A549 (cell line): Measurements from ENCODE around the gene SAMD8. TPM values are rescaled to one million over a fixed set of nuclear protein-coding genes. Genes with fewer than 3 reads are reported as not detected.
"Not testable (repeated sequence)": the region's sequence is repeated elsewhere in the genome, so short reads cannot be mapped to it uniquely, and the experiment has no call there.

Experiments
- ATAC-seq, 2 experiments: fragments of 200-7000 bp in 1 of 2; fragments of >200 bp in 1 of 2; cut with Nextera tagmentation in 1 of 2; cut with Tn5 transposase in 1 of 2; 3 replicates each; pipeline versions ENCODE4 v1.8.0 to v1.9.1; 2018 to 2020; ENCODE audit warnings: mild to moderate bottlenecking in 1 of 2, moderate library complexity in 1 of 2
- CTCF ChIA-PET: fragments of 300-600 bp; sonication (Branson Sonifier 250); formaldehyde crosslinking; extraction: SDS; loops from one replicate; lab custom pipeline; 2021; ENCODE audit warnings: antibody characterized with exemption, inconsistent platforms; lab: Yijun Ruan, JAX
- POLR2A ChIA-PET: fragments of 350-600 bp; formaldehyde crosslinking; extraction: SDS; loops from one replicate; lab custom pipeline; 2021; ENCODE audit warnings: antibody characterized with exemption, inconsistent platforms; lab: Yijun Ruan, JAX
- DNase-seq, 2 experiments: peaks; one replicate each; pipeline versions ENCODE4 v3.0.0 to v3.0.0-alpha.2; 2011 to 2016; ENCODE audit warnings: low read depth in 1 of 2, low spot score in 1 of 2
- FAIRE-seq: peaks from 2 replicates; lab custom pipeline; 2011; peaks lifted over from hg19 to GRCh38; lab: Jason Lieb, UNC
- H3K27ac ChIP-seq, 2 experiments: fragments of >200 bp; sonication (Bioruptor Twin); formaldehyde crosslinking; 3 replicates each; pipeline ENCODE4 v1.5.1; 2016 to 2017
- H3K4me1 ChIP-seq: fragments of >200 bp; sonication (Bioruptor Twin); formaldehyde crosslinking; 3 replicates; pipeline ENCODE4 v1.6.1; 2016
- H3K4me2 ChIP-seq: fragments of >200 bp; sonication (Bioruptor Twin); formaldehyde crosslinking; 3 replicates; pipeline ENCODE4 v1.6.1; 2016
- H3K4me3 ChIP-seq: fragments of >200 bp; sonication (Bioruptor Twin); formaldehyde crosslinking; 3 replicates; pipeline ENCODE4 v1.5.1; 2016
- H3K9me3 ChIP-seq: fragments of >200 bp; sonication (Bioruptor Twin); formaldehyde crosslinking; 3 replicates; pipeline ENCODE4 v1.6.1; 2016
- CBX2 ChIP-seq: fragments of 200-600 bp; sonication (generic); IDR thresholded peaks from 2 replicates; pipeline ENCODE4 v1.6.1; 2016; ENCODE audit warnings: low read depth, mild to moderate bottlenecking, borderline replicate concordance
- CHD2 ChIP-seq: fragments of 150-350 bp; IDR thresholded peaks from 2 replicates; pipeline ENCODE4 v1.6.1; 2014; ENCODE audit warnings: low read length; ENCODE audit not compliant: partially characterized antibody
- EHMT2 ChIP-seq: fragments of 200-600 bp; sonication (generic); IDR thresholded peaks from 2 replicates; pipeline ENCODE4 v1.6.1; 2016; ENCODE audit warnings: antibody characterized with exemption, low read depth, mild to moderate bottlenecking, moderate library complexity
- ESRRA ChIP-seq: fragments of 150-350 bp; IDR thresholded peaks from 2 replicates; pipeline ENCODE4 v1.6.1; 2014; ENCODE audit warnings: mild to moderate bottlenecking, low read length, borderline replicate concordance
- GATA3 ChIP-seq: IDR thresholded peaks from 2 replicates; pipeline ENCODE4 v1.6.1; 2012; ENCODE audit warnings: borderline replicate concordance
- HOXB5 ChIP-seq: fragments of 250-450 bp; sonication (Bioruptor Pico); IDR thresholded peaks from 2 replicates; pipeline ENCODE4 v1.5.0; 2020; ENCODE audit warnings: mild to moderate bottlenecking, moderate library complexity
- JUNB ChIP-seq: fragments of >200 bp; sonication (Bioruptor Twin); formaldehyde crosslinking; IDR thresholded peaks from 2 replicates; pipeline ENCODE4 v1.6.1; 2016
- KDM5A ChIP-seq: fragments of 200-600 bp; sonication (generic); IDR thresholded peaks from 2 replicates; pipeline ENCODE4 v1.6.1; 2016; ENCODE audit warnings: antibody characterized with exemption, mild to moderate bottlenecking
- MAFK ChIP-seq: fragments of 450-650 bp; IDR thresholded peaks from 2 replicates; pipeline ENCODE4 v1.6.1; 2014; ENCODE audit not compliant: partially characterized antibody
- MAZ ChIP-seq: fragments of 150-350 bp; IDR thresholded peaks from 2 replicates; pipeline ENCODE4 v1.6.1; 2014; ENCODE audit warnings: antibody characterized with exemption, low read depth, low read length, borderline replicate concordance
- NFE2L2 ChIP-seq: fragments of 150-350 bp; conservative IDR thresholded peaks from 2 replicates; pipeline ENCODE4 v1.6.1; 2014; ENCODE audit warnings: low read length
- POLR2A ChIP-seq: IDR thresholded peaks from 2 replicates; pipeline ENCODE4 v1.6.1; 2012; ENCODE audit warnings: mild to moderate bottlenecking, low read length
- SMC3 ChIP-seq: fragments of >200 bp; sonication (Bioruptor Twin); formaldehyde crosslinking; IDR thresholded peaks from 3 replicates; pipeline ENCODE4 v1.6.1; 2018; ENCODE audit warnings: inconsistent platforms
- TP53 ChIP-seq: fragments of 250-450 bp; sonication (Bioruptor Pico); IDR thresholded peaks from 2 replicates; pipeline ENCODE4 v1.5.0; 2021; ENCODE audit warnings: mild to moderate bottlenecking, moderate library complexity
- ZC3H11A ChIP-seq: fragments of 450-650 bp; IDR thresholded peaks from 2 replicates; pipeline ENCODE4 v1.6.1; 2014; ENCODE audit warnings: antibody characterized with exemption, mild to moderate bottlenecking
- ZNF302 ChIP-seq: fragments of 250-450 bp; sonication (Bioruptor Pico); IDR thresholded peaks from 2 replicates; pipeline ENCODE4 v1.9.0; 2021; ENCODE audit warnings: inconsistent platforms, mild to moderate bottlenecking, moderate library complexity
- WGBS: methylation state at CpG from one replicate; pipeline ENCODE4 v1.1.6; 2017; ENCODE audit errors: missing lambda C conversion rate; 5-methylcytosine and 5-hydroxymethylcytosine counted together
- polyA plus RNA-seq, 4 experiments: library from polyadenylated mRNA; depleted of rRNA in 3 of 4; stranded (reverse); fragments of >200 nt; fragmentation: RNase III in 1 of 4; extraction: RNeasy Plus Mini Kit Qiagen cat#74134 plus additional on column Dnase treatment in 1 of 4; gene quantifications; 2 replicates in 3 of 4; 3 replicates in 1 of 4; pipeline ENCODE4 v1.2.3, GENCODE V29; 2011 to 2017
- TF ChIP-seq, protein P1 (sequence below): fragments of >200 bp; sonication (Bioruptor Twin); formaldehyde crosslinking; IDR thresholded peaks from 3 replicates; pipeline ENCODE4 v1.5.1; 2016
- TF ChIP-seq, protein P2 (sequence below): fragments of >200 bp; sonication (Bioruptor Twin); formaldehyde crosslinking; IDR thresholded peaks from 2 replicates; pipeline ENCODE4 v1.6.1; 2016

SAMD8 gene
- polyA plus RNA-seq, 2 of the 4 experiments (the other 2 are of a cell fraction), result 10.9 to 27.9 TPM

DNA sequence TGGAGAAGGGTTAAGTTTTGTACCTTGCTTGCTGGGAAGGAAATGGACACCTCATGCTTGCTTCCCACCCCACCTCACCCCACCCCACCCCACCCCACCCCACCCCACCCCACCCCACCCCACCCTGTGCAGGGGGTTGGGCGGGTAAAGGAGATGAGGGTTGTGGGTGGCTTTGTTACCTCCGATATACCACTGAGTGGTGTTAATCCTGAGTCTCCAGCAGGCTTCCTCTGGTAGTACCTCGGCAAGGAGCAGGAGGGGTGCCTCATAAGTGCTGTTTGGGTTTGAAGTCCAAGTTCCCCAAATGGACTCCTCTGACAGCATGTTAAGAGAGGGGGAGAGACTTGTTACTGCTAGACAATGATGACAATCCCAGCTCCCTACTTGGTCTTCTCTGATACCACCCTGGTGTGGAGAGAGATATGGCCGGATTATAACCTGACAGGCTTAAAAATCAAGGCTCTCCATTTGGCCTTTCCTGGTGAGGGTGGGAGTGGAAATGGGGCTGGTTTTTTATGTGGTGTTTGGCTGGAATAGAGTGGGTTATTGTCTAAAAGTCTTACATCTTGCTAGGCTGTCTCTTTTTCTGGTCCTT lies 11.7 kb downstream of the SAMD8 start:
- Histone ChIP-seq H3K4me1 (peaks cover 38% of the 10 kb centered on the region), H3K4me2 (no peak overlapping the region), H3K4me3 (no peak overlapping the region), H3K27ac (peak overlapping the region in 1 of 2 experiments; percentile 20; a peak in 2 of 6 replicates), H3K9me3 (no peaks in the 10 kb centered on the region)
- POLR2A ChIA-PET, result no interaction called here
- no peak for DNase-seq
- WGBS, result 78% methylated on average over 4 of the region's 4 CpGs
- no peak for FAIRE-seq
- ATAC-seq, result peak in 1 of 2 experiments; percentile 23; a peak in 1 of 6 replicates
- TF ChIP-seq GATA3, result no peak
- CTCF ChIA-PET, result no interaction called here

GRCh38 chr10:75126277-75126676 lies 14.8 kb downstream of the SAMD8 start:
- CTCF ChIA-PET, result interaction anchor here (1.1 to 1.5 kb wide), 2 partner anchors 17 to 109 kb away, joined by 4 to 6 read pairs; partner anchors contain the start of gene COMTD1
- 83% methylated on average over 2 of the region's 2 CpGs for WGBS
- peak in 1 of 2 experiments; percentile 40; a peak in 2 of 6 replicates for ATAC-seq

DNA sequence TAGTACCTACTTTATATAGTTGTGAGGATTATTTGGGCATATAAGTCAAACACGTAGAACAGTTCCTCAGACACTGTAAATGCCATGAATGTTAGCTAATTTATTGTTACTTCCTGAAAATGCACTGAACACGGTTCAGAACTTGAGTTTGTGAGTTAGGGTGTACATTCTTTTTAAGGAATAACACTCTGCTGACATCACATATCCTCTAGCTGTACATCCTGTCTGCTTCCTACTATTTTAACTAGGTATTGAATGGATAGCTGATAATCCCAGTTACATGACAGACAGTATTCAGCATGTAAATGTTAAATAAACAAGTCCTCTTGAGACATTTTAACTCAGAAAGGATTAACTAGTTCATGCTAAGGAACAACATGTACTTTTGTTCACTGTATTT lies 16.0 kb downstream of the SAMD8 start:
- POLR2A ChIA-PET, result no interaction called here
- WGBS, result 50% methylated on average over 2 of the region's 2 CpGs
- ATAC-seq, result no peak
- Histone ChIP-seq H3K4me3 (no peak overlapping the region), H3K27ac (peak overlapping the region in 1 of 2 experiments; percentile 61; a peak in 1 of 6 replicates), H3K9me3 (no peaks in the 10 kb centered on the region), H3K4me2 (peak overlapping the region; percentile 2; the same call in 1 of the 3 replicates), H3K4me1 (peaks cover 27% of the 10 kb centered on the region)
- DNase-seq, result no peak
- no peak for TF ChIP-seq ESRRA
- no peak for TF ChIP-seq SMC3
- TF ChIP-seq KDM5A, result no peak
- no peak for TF ChIP-seq POLR2A
- TF ChIP-seq TP53, result no peak
- TF ChIP-seq, protein P1, sequence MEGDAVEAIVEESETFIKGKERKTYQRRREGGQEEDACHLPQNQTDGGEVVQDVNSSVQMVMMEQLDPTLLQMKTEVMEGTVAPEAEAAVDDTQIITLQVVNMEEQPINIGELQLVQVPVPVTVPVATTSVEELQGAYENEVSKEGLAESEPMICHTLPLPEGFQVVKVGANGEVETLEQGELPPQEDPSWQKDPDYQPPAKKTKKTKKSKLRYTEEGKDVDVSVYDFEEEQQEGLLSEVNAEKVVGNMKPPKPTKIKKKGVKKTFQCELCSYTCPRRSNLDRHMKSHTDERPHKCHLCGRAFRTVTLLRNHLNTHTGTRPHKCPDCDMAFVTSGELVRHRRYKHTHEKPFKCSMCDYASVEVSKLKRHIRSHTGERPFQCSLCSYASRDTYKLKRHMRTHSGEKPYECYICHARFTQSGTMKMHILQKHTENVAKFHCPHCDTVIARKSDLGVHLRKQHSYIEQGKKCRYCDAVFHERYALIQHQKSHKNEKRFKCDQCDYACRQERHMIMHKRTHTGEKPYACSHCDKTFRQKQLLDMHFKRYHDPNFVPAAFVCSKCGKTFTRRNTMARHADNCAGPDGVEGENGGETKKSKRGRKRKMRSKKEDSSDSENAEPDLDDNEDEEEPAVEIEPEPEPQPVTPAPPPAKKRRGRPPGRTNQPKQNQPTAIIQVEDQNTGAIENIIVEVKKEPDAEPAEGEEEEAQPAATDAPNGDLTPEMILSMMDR, result no peak
- no peak for TF ChIP-seq MAFK
- CTCF ChIA-PET, result interaction anchor here (1.5 kb wide), 1 partner anchor 18 kb away, joined by 6 read pairs; a partner anchor contains a TSS
- peak; percentile 81 for FAIRE-seq

More at GRCh38 chr10:75126277-75126676, 14.8 kb downstream of the SAMD8 start:
- H3K27ac ChIP-seq, result peak overlapping the region; percentile 61; a peak in 4 of 6 replicates
- no peak overlapping the region for H3K4me3 ChIP-seq
- no peaks in the 10 kb centered on the region for H3K9me3 ChIP-seq
- POLR2A ChIA-PET, result interaction anchor here (1.0 kb wide), 1 partner anchor 84 kb away, joined by 5 read pairs; no protein-coding TSS in a partner anchor
- no peak overlapping the region for H3K4me2 ChIP-seq
- TF ChIP-seq CBX2, result no peak
- TF ChIP-seq EHMT2, result no peak
- no peak for TF ChIP-seq ZC3H11A
- TF ChIP-seq POLR2A, result no peak
- no peak for TF ChIP-seq CHD2
- no peak for TF ChIP-seq NFE2L2
- no peak for TF ChIP-seq JUNB
- TF ChIP-seq HOXB5, result no peak
- no peak for TF ChIP-seq MAZ
- TF ChIP-seq, protein P2, sequence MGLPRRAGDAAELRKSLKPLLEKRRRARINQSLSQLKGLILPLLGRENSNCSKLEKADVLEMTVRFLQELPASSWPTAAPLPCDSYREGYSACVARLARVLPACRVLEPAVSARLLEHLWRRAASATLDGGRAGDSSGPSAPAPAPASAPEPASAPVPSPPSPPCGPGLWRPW, result no peak
- no peak for TF ChIP-seq ZNF302 (CRISPR knock-in tag)
- no peak for TF ChIP-seq SMC3
- H3K4me1 ChIP-seq, result peaks cover 28% of the 10 kb centered on the region
- FAIRE-seq, result no peak
- no peak for DNase-seq

- FAIRE-seq, DNase-seq, H3K9me3 ChIP-seq, ATAC-seq, H3K4me3 ChIP-seq, H3K4me2 ChIP-seq: not testable (repeated sequence)
- POLR2A ChIA-PET, result interaction anchor here (0.5 to 1.2 kb wide), 2 partner anchors 17 to 89 kb away, joined by 4 to 7 read pairs; partner anchors contain the start of gene SAMD8
- peaks cover 21% of the 10 kb centered on the region for H3K4me1 ChIP-seq
- WGBS, result 70% methylated on average over 1 of the region's 1 CpG
- CTCF ChIA-PET, result interaction anchor here (1.0 to 1.2 kb wide), 2 partner anchors 18 to 107 kb away, joined by 3 read pairs; partner anchors contain the start of genes COMTD1 and SAMD8
- peak overlapping the region in 1 of 2 experiments; percentile 43; a peak in 1 of 6 replicates for H3K27ac ChIP-seq
These were observed 17.5 kb downstream of the SAMD8 start for GRCh38 chr10:75128985-75129384.
